Activated CD8-positive, alpha-beta T cell treated with anti-CD3 and anti-CD28 coated beads for 36 hours (primary cell): ENCODE measurements around the gene IRF2BP1. TPM values are rescaled to one million over a fixed set of nuclear protein-coding genes. Genes with fewer than 3 reads are reported as not detected.
A peak's percentile ranks its signal among the peaks of the same experiment; 100 is the strongest.

Experiments
- ATAC-seq: fragments of 200-7000 bp; cut with Tn5 transposase; one replicate; pipeline ENCODE4 v1.10.0; 2021; ENCODE audit warnings: mild to moderate bottlenecking, moderate library complexity
- CTCF ChIA-PET: fragments of 350-600 bp; sonication (Branson Sonifier 250); formaldehyde crosslinking; loops from one replicate; lab custom pipeline; 2021; ENCODE audit warnings: antibody characterized with exemption; lab: Charles Lee
- POLR2A ChIA-PET: fragments of 350-600 bp; sonication (Branson Sonifier 250); formaldehyde crosslinking; loops from one replicate; lab custom pipeline; 2021; ENCODE audit warnings: antibody characterized with exemption; lab: Charles Lee
- DNase-seq: peaks from one replicate; pipeline ENCODE4 v3.0.0-alpha.2; 2020
- H3K27ac Mint-ChIP-seq: one replicate; pipeline ENCODE4 v1.8.0; 2021; ENCODE audit warnings: mild to moderate bottlenecking, mixed read lengths
- H3K27me3 Mint-ChIP-seq: one replicate; pipeline ENCODE4 v1.8.0; 2021; ENCODE audit warnings: mixed read lengths
- H3K36me3 Mint-ChIP-seq: one replicate; pipeline ENCODE4 v1.8.0; 2021; ENCODE audit warnings: low read depth, mixed read lengths
- H3K4me1 Mint-ChIP-seq: one replicate; pipeline ENCODE4 v1.8.0; 2021; ENCODE audit warnings: low read depth, mixed read lengths
- H3K4me3 Mint-ChIP-seq: one replicate; pipeline ENCODE4 v1.8.0; 2021; ENCODE audit warnings: mild to moderate bottlenecking, moderate library complexity, mixed read lengths
- H3K9me3 Mint-ChIP-seq: one replicate; pipeline ENCODE4 v1.8.0; 2021; ENCODE audit warnings: mixed read lengths
- CTCF ChIP-seq: fragments of 200-600 bp; IDR thresholded peaks from one replicate; pipeline ENCODE4 v1.8.0; 2022; ENCODE audit warnings: antibody characterized with exemption, mild to moderate bottlenecking
- intact Hi-C: fragments of 100-400 bp; cut with micrococcal nuclease; formaldehyde crosslinking; loops from one replicate; pipeline ENCODE4 v1.10.0; 2022
- total RNA-seq, 2 experiments: library from RNA; stranded (reverse); gene quantifications; one replicate each; pipeline ENCODE4 v1.2.3, GENCODE V29; 2021

The IRF2BP1 gene
- total RNA-seq, 2 experiments from 2014 or later = 15.3 to 17.2 TPM

- Mint-ChIP-seq H3K27ac (no peak overlapping the region), H3K9me3 (no peaks in the 10 kb centered on the region), H3K36me3 (peaks cover 7% of the 10 kb centered on the region), H3K4me1 (peaks cover 18% of the 10 kb centered on the region), H3K27me3 (peaks cover 25% of the 10 kb centered on the region), H3K4me3 (no peak overlapping the region)
- DNase-seq = no peak
- TF ChIP-seq CTCF = no peak
- intact Hi-C loops = no loop called here
- no peak for ATAC-seq
- CTCF ChIA-PET = interaction anchor here (1.0 to 5.3 kb wide), 5 partner anchors 18 to 66 kb away, joined by 3 to 100 read pairs (median 3); partner anchors contain the start of genes IRF2BP1 and MYPOP
- POLR2A ChIA-PET = interaction anchor here (1.0 to 3.9 kb wide), 2 partner anchors 20 to 87 kb away, joined by 3 to 24 read pairs; partner anchors contain the start of gene IRF2BP1
Observed at GRCh38 chr19:45865269-45865948, 20.5 kb downstream of the IRF2BP1 start.

- peak overlapping the region; percentile 28 for H3K4me3 Mint-ChIP-seq
- ATAC-seq (no peak), DNase-seq (no peak)
- CTCF ChIA-PET = interaction anchor here (0.9 to 5.3 kb wide), 8 partner anchors 19 to 145 kb away, joined by 3 to 100 read pairs (median 3); partner anchors contain the start of genes IRF2BP1, MYPOP and SIX5
- H3K27me3 Mint-ChIP-seq = peaks cover 25% of the 10 kb centered on the region
- no peak overlapping the region for H3K27ac Mint-ChIP-seq
- intact Hi-C loops = no loop called here
- peaks cover 18% of the 10 kb centered on the region for H3K4me1 Mint-ChIP-seq
- POLR2A ChIA-PET = interaction anchor here (1.0 to 3.9 kb wide), 4 partner anchors 21 to 88 kb away, joined by 3 to 24 read pairs (median 6); partner anchors contain the start of genes IRF2BP1 and MYPOP
- peaks cover 7% of the 10 kb centered on the region for H3K36me3 Mint-ChIP-seq
- no peaks in the 10 kb centered on the region for H3K9me3 Mint-ChIP-seq
- TF ChIP-seq CTCF = no peak
Observed at GRCh38 chr19:45864629-45865082, 21.3 kb downstream of the IRF2BP1 start.

- peak; percentile 68 for DNase-seq
- peaks cover 25% of the 10 kb centered on the region for H3K27me3 Mint-ChIP-seq
- no peaks in the 10 kb centered on the region for H3K9me3 Mint-ChIP-seq
- peak; percentile 24 for ATAC-seq
- H3K27ac Mint-ChIP-seq = peak within 1 kb of the TSS; percentile 98
- peak within 1 kb of the TSS; percentile 85 for H3K4me3 Mint-ChIP-seq
- ChIA-PET CTCF (interaction anchor here (0.9 to 5.3 kb wide), 9 partner anchors 8 to 146 kb away, joined by 3 to 100 read pairs (median 3); partner anchors contain the start of genes IRF2BP1, MYPOP and SIX5), POLR2A (interaction anchor here (1.0 to 3.9 kb wide), 5 partner anchors 17 to 88 kb away, joined by 3 to 24 read pairs (median 8); partner anchors contain the start of genes IRF2BP1 and MYPOP)
- TF ChIP-seq CTCF = peak; percentile 82
- peaks cover 18% of the 10 kb centered on the region for H3K4me1 Mint-ChIP-seq
- H3K36me3 Mint-ChIP-seq = peaks cover 7% of the 10 kb centered on the region
- intact Hi-C loops = no loop called here
Observed at GRCh38 chr19:45863840-45864628, 21.9 kb downstream of the IRF2BP1 start, which contains the start of gene FOXA3. Gene FOXA3 (plus strand): TSS chr19:45864326. CDS start chr19:45864457, 131 bp downstream.

- DNase-seq (no peak), ATAC-seq (no peak)
- CTCF ChIA-PET = interaction anchor here (0.7 to 5.3 kb wide), 8 partner anchors 9 to 684 kb away, joined by 3 to 100 read pairs (median 6); partner anchors contain the start of genes IRF2BP1, MYPOP and SIX5
- H3K4me3 Mint-ChIP-seq = peak overlapping the region; percentile 85
- TF ChIP-seq CTCF = no peak
- peaks cover 21% of the 10 kb centered on the region for H3K4me1 Mint-ChIP-seq
- H3K9me3 Mint-ChIP-seq = no peaks in the 10 kb centered on the region
- peaks cover 25% of the 10 kb centered on the region for H3K27me3 Mint-ChIP-seq
- POLR2A ChIA-PET = interaction anchor here (1.9 to 3.9 kb wide), 3 partner anchors 18 to 38 kb away, joined by 8 to 24 read pairs (median 9); partner anchors contain the start of genes IRF2BP1 and MYPOP
- H3K36me3 Mint-ChIP-seq = peaks cover 12% of the 10 kb centered on the region
- intact Hi-C loops = no loop called here
- peak overlapping the region; percentile 98 for H3K27ac Mint-ChIP-seq
Observed at GRCh38 chr19:45863335-45863839, 22.6 kb downstream of the IRF2BP1 start.
